Islet precursor cell (in vitro differentiated cells): ENCODE measurements around the gene HIPK1.

Experiments used
- DNase-seq: peaks from one replicate; pipeline ENCODE4 v3.0.0-alpha.2; 2018

Gene HIPK1

DNA sequence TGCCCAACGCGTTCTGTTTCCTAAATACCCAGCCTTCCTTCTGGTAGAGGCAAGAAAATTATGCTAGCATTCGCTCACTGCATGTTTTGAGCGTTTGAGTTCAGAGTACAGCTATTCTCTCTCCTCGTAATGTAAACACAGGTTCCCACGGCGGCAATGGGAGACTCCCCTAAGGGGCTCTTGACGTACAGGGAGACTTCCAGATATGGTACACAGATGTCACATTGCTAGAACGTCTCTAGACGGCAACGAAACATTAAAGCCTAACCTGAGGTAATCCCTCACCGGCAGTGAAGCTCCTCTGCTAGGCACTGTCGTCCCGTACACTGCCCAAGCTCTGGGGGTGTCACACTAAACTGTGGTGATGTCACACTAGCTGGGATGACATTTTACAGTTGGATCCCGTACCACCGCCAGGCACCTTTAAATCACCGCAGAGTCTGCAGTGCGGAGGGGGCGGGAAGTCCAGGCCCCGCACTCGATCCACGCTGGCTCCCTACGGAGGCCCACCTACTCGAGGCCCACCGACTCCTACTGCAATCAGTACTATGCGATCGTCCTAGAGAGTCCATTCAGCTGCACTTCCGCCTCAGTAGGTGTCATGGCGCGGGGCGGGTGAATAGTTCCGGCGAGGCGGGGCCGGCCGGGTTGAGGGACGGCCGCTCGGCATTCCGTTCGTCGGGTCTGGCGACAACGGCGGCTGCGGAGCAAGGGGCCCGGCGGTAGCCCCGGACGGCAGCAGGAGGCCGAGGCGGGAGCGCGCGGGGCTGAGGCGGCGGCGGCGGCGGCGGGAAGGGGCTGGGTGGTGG is at the start of gene HIPK1:
Gene HIPK1, plus strand, starts transcription at position 384 of the 809 bp plus-strand sequence.
- peak; percentile 96 for DNase-seq

DNA sequence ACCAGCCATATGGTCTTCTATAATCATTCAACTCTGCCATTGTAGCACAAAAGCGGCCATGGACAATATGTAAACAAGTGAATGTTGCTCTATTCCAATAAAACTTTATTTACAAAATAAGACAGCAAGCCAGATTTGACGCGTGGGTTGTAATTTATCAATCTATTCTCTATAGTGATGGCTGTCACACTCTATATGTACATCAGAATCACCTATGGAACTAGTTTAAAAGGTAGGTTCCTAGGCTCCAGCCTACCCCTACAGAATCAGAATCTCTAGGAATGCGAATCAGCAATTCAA is 49.4 kb upstream of the HIPK1 start:
- no peak for DNase-seq

DNA sequence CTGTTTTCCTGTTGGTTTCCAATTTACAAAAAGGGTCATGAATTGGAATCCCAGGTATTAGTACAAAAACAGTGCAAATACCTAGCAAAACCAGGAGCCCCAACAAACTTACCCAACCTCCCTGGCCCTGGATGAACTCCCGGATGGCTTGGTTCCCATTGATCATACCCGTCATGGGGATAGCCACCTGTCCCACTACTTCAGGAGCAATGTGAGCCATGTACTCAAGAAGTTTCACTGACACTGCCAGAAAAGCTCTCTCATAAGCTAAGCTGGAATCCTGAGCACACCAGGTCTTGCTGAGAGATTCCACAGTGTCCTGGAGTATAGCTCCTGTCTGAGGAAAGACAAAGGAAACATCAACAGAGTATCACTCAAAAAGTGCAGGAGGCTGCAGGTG is 47.5 kb upstream of the HIPK1 start:
- DNase-seq: no peak

DNA sequence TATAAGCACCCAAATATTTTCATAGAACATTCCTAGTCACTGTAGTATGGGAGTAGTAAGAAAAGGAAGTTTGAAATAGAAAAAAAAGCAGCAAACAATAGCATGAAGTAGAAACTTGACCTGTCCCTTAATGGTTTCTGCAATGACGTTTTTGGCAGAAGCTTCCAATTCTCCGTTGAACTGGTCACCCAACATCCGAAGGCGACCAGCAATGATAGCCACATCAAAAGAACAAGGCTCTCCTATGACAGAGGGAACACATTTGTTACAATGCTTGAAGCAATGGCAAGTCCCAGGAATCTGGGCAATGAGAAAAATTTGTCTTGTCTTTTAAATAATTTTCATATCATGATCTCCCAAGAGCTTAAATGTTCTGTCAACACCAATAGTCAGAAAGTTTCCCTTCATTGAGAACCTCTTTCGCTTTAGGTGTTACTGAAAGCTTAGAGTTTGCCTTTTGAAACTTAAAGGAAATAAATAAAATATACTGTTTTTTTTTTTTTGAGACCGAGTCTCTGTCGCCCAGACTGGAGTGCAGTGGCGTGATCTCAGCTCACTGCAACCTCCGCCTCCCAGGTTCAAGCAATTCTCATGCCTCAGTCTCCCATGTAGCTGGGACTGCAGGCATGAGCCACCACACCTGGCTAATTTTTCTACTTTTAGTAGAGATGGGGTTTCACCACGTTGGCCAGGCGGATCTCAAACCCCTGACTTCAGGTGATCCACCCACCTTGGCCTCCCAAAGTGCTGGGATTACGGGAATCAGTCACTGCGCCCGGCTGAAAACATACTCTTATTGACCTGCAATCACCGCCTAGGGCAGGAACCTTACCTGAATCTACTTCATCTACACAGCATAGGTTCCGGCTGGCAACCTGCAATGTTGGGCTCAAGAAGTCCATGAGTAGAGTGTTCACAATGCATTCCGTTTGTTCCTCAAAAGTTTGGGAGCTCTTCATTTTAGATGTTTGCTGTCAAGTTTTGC is 42.4 kb upstream of the HIPK1 start:
- no peak for DNase-seq

DNA sequence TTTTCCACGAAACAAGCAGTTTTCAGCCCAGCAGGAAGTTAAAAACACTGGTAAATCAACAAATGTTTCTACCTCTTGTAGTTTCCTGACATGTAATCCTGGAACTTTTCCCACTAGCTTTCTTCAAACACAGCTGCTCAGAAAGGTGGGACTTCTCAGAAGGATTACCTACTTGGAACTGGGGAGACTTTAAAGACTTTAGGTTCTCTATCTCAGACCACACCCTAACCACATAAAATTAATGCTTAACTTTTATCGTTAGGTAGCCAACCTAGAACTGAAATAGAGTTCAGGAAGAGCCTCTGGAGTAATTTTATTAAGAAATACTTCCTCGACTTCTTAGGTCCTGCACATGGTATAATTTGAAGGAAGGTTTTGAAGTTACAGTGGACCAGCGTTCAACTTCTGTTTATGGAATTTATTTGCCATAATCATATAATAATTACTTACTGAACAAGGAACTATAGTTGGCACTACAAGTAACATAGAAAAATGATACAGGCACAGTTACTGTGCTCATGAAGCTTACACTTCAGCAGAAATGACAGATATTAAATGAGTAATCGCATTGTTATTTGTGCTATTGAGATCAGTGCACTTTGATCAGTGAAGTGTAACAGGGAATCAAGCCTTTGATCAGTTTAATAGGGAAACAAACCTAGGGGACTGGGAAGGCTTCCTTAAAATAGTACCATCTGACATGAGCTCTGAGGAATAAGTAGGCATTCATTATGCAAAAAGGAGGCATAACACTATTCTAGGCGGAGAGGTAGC is 41.5 kb upstream of the HIPK1 start, which contains the start of gene BCL2L15:
Gene BCL2L15, minus strand, starts transcription at position 180 of the 774 bp plus-strand sequence. CDS start 206 bp downstream, outside the sequence.
- no peak for DNase-seq

DNA sequence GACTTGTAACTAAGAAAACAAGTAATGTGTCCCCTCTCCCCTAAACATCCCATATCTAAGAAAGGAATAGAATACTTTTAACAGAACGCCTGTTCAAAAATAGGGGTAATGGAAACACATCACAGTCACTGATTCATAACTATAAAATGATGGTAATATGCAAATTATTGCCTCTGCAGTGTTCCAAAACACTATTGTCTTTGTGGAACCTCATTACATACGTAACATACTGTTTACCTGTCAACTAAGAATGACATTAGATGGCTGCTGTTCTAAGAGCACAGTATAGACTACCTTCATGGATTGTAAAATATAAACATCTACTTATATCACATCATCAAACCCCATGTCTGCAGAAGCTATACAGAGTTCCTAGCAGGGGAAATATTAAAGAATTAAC is 38.3 kb upstream of the HIPK1 start:
- DNase-seq: no peak

DNA sequence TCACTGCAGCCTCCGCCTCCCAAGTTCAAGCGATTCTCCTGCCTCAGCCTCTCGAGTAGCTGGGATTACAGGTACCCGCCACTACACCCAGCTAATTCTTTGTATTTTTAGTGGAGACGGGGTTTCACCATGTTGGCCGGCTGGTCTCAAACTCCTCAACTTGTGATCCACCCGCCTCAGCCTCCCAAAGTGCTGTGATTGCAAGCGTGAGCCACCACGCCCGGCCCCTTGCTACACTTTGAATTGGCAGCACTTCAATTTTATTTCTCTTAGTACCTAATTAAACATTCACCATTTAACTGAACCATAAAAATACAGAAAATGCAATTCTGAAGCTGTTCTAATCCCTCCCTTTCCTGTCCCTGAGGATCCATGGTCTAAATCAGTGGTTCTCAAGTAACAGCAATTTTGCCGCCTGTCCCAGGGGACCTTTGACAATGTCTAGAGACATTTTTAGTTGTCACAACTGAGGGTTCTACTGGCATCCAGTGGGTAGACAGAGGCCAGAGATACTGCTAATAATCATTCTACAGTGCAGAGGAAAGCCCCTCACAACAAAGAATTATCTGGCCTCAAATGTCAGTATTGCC is 37.4 kb upstream of the HIPK1 start:
- no peak for DNase-seq

DNA sequence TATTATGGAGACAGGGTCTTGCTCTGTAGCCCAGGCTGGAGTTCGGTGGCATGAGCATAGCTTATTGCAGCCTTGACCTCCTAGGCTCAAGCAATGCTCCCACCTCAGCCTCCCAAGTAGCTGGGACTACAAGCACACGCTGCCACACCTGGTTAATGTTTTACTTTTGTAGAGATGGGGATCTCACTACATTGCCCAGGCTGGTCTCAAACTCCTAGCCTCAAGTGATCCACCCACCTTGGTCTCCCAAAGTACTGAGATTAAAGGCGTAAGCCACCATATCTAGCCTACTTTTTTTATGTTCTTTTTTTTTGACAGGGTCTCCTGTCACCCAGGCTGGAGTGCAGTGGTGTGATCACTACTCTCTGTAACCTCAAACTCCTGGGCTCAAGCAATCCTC is 35.9 kb upstream of the HIPK1 start:
- no peak for DNase-seq

DNA sequence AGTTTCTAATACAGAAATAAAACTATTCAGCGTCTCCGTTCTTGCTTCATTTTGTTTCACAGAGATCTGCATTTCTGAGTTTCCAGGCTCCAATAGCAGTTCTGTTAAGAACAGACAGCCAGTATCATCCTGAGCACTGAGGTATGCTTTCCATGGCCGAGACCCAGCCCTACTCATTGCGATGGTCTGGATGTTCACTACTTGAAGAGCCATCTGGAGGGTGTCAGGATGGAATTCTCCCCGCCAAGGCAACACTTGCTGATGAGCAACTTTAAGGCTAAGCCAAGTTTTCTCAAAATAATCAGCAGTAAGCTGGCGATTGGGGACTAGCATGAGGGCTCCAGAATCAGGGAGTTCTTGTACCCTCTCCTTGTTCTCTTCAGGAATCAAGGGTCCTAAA is 34.0 kb upstream of the HIPK1 start:
- DNase-seq: no peak

DNA sequence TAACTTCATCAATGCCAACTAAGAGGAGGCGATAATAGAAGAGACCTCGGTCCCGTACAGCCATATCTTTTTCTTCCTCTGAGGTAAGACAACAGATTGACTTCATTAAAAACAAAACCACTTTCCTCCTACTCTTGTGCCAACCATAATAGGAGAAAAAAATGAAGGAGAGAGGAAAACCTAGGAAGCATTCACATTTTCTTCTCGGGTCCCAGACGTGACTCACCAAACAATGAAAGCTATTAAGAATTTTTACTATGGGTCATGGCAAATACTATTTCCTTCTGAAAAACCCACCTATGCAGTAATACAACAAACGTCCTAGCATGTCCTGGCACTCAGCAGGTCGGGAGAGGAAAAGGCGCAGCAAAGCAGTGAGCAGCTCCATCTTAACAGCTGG is 33.2 kb upstream of the HIPK1 start:
- DNase-seq: no peak

DNA sequence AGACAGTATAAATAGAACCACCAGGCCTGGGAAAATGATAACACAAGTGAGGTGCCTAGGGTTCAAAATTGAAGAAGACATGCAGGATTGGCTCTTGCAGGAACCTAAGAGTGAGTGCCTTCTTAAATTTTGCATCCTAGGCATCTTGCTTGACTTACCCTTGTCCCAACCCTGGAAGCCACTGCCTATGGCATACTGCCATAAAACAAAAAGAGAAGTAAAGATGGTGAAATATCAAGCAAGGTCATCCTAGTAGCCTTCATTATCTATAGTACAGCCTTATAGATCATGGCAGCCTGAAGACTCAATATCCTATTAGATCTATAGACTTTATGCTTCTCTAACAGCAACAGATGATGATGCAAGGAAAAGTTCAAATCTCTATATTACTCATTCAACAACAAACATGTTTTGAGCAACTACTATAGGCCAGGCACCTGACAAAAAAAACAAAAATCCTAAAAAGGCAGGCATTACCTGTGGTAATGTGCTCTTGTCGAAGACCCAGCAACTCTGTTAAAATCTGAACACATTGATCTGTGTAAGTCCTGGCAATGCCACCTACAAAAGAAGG is 30.8 kb upstream of the HIPK1 start:
- no peak for DNase-seq

DNA sequence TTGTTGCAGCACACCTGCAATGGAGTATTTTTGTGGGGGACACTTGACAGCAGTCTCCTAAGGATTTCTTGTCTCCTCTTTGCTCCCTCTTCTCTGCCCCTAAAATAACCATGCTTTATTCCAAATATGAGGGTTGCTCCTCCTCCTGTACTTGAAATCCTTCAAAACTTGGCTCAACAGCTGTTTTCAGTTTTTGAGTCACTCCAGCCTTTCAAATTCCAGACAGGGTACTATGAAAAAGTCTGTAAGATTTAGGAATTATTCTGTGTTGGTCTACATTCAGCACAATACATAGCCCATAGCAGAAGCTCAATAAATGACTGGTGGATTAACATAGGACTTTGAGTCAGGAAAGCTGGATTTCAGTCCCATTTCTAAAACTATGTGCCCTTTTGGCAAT is 30.0 kb upstream of the HIPK1 start:
- DNase-seq: no peak

DNA sequence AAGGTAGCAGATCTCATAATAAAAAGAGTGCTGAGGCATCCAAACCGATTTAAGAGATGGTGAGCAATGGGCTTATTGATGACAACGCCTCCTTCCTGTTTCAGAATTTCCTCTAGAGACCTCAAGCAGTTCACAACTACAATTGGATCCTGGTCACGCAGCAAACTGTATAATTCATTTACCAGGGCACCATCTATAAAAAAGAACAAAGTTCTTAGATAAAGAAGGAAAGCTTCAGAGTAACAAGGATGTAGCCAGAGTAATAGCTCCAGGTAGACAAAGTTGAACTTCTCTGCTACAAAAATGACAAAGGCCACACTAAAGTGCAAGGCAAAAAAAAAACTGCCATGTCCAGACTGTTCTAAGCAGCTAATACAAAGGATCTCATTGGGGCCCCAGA is 27.9 kb upstream of the HIPK1 start:
- DNase-seq: no peak

DNA sequence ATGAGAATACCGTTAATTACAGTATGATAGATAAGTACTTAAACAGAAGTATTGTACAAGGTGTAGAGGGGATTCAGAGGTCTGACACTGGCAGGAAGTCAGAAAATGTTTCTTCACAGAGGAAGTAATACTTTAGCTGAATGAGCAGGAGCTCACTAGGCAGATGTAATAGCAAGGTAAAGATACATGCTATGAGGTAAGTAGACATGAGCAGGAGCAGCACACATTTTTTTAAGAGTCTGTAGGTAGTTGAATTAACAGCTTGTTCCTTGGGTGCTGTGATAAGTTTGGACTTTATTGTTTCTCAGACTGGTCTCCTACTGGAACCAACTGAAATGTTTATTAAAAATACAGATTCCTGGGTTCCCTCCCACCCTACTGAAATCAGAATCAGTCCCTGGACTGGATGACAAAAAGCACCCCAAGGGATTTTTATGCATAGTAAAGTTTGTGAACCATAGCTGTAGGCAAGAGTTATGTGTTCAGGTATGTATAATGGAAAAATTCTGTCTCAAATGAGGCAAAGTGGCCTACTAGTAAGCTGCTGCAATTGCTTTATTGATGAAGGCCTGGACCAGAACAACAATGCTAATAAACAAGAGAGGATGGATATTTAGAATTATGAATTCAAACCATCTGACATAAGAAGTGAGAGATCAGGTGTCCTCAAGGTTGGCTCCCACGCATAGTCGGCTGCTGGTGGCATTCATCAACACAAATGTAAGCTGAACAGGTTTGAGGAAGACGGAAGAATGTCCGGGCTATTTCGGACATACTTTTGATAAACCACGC is 25.4 kb upstream of the HIPK1 start:
- DNase-seq: no peak

DNA sequence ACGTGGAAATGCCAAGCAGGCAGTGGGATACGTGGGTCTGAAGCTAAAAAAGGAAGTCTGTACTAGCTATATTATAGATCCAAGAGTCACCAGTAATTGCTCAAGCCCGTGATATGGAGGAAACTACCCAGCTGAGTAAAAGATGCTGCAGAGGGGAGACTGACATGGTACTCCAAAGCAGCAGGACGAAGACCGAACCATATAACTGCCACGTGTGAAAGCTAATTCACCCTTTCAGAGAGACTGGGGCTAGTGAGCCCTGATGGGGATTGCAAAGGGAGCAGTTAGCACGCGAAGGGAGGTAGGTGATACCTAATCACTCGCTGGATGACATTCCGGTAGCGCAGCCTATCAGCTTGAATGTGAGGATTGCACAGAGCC is 24.8 kb upstream of the HIPK1 start:
- DNase-seq: no peak

DNA sequence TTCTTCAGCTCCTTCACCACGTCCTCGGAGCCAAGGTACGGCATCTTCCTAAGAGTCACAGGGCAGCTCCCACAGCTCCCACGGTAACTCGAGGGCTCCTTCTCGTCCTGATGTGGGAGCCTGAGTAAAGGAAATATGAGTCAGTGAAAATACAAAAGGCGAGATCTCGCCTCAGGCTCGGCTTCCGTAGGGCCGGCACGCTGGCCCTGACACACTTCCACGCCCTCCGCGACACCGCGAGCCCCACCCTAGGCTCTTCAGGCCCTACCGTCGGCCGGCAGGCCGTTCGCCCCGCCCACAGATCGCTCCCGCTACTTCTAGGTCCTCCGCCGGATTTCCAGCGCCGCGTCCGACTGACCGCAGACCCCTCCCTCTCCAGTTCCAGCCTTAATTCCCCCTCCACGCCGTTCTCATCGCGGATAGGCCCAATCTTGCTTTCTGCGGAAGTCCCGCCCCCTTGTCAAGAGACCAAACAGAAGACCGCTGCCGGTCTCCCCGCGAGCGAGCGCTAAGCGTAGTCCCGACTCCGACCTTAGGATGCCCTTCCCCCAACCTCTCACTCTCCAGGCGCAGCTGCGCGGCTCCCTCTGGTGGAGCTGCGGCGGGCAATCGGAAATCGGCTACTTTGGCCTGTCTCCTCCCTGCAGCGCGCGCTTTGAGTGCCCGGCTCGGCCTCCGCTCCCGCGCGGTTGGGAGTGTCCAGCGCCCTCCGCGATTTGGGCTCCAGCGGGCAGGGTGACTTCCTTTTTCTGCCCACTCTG is 24.3 kb upstream of the HIPK1 start, which contains the start of the genes AP4B1 and DCLRE1B:
Gene AP4B1, minus strand, starts transcription at position 126 of the 761 bp plus-strand sequence. Its CDS starts 82 bp downstream, at position 44.
Gene DCLRE1B, plus strand, starts transcription at position 653 of the 761 bp plus-strand sequence. CDS start 261 bp downstream, outside the sequence.
- DNase-seq: peak; percentile 100

DNA sequence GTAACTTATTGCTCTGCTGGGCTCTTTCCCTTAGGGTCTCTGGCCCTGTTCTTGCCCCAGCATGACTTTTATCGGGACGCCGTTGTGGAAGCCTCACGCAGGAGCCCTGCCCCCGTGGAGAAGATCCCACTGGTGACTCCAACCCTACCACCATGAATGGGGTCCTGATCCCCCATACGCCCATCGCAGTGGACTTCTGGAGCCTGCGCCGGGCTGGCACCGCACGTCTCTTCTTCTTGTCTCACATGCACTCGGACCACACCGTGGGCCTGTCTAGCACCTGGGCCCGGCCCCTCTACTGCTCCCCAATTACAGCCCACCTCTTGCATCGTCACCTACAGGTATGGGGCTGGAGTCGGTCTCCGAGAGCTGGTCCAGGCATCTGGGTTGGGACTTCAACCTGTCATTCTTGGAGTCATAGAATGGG is 23.7 kb upstream of the HIPK1 start:
- DNase-seq: peak; percentile 76

DNA sequence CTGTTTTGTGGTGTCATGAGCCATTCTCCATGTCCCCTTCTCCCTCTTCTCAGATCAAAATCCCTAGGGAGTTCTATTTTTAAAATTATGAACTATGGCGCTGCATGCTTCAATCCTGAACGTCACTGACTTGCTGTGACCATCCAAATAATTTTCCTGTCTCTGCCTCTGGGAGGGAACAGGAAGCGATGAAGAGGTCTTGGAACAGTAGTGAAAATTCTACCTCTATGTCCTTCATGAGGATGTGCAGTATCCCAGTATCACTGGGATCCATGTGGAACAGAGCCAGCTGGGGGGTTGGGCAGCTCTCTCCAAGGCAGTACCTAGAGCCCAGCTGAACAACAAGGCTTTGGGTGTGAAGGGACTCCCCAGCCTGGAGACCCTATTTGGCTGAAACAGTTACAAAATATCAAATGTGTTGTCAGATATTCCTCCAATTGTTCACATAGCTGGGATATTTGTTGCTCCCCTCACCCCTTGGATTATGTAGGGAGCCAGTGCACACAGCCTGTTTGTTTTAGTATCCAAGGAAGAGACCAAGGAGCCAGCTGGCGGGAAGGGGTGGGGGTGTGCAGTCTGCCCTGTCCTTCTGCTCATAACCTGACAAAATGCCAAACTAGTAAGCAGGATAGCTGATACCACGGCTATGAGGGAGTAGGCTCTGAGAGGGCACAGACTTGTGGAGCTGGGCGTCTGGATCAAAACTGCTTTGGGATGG is 16.4 kb upstream of the HIPK1 start:
- DNase-seq: no peak

DNA sequence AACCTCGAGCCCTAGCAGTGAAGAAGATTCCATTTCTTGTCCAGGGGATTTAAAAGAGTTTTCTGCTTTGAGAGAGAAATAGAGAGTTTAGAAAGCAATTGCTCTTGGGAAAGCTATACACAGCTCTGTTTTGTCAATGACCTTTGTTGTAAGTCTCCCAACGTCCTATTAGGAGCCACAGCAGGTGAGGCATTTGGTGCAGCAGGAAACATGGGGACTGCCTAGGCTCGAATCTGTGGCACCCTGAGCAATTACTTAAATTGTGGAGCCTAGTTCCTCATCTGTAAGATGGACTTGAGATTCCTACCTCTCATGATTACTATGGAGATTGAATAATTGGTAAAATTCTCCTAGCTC is 15.8 kb upstream of the HIPK1 start:
- no peak for DNase-seq
